OCI-LY3 (cell line): ENCODE results near the gene RORC.

ENCODE experiments used
- H2AFZ ChIP-seq: fragments of 200-600, 300-600 bp; shearing (Covaris generic); 2 replicates; pipeline ENCODE4 v1.6.0; 2014; ENCODE audit warnings: antibody characterized with exemption, low read depth, low read length
- H3K27ac ChIP-seq: fragments of 200-600, 300-600 bp; sonication (generic); 2 replicates; pipeline ENCODE4 v1.5.1; 2014; ENCODE audit warnings: mild to moderate bottlenecking, low read length, moderate library complexity, mixed read lengths
- H3K27me3 ChIP-seq: fragments of 200-600, 300-600 bp; sonication (generic); 2 replicates; pipeline ENCODE4 v1.6.1; 2014; ENCODE audit warnings: low read depth, low read length, mixed read lengths
- H3K36me3 ChIP-seq: fragments of 200-600, 300-600 bp; sonication (generic); replicated peaks from 2 replicates; pipeline ENCODE3; 2014; ENCODE audit warnings: low read depth, low read length, mixed read lengths
- H3K4me1 ChIP-seq: fragments of 300-600, 200-600 bp; sonication (generic); 2 replicates; pipeline ENCODE4 v1.6.1; 2014; ENCODE audit warnings: low read length, mixed read lengths
- H3K4me2 ChIP-seq: fragments of 200-600, 300-600 bp; sonication (generic); 2 replicates; pipeline ENCODE4 v1.6.1; 2014; ENCODE audit warnings: low read length, mixed read lengths
- H3K4me3 ChIP-seq: fragments of 300-600, 200-600 bp; sonication (generic); 2 replicates; pipeline ENCODE4 v1.5.1; 2014; ENCODE audit warnings: antibody characterized with exemption, mild to moderate bottlenecking, low read length, moderate library complexity
- H3K79me2 ChIP-seq: fragments of 300-600, 200-600 bp; shearing (Covaris generic); 2 replicates; pipeline ENCODE4 v1.6.1; 2014; ENCODE audit warnings: mild to moderate bottlenecking, low read length, mixed read lengths
- H3K9ac ChIP-seq: fragments of 300-600, 200-600 bp; shearing (Covaris generic); 2 replicates; pipeline ENCODE4 v1.6.0; 2014; ENCODE audit warnings: mild to moderate bottlenecking, low read length, moderate library complexity
- H3K9me3 ChIP-seq: fragments of 200-600, 300-600 bp; shearing (Covaris generic); 2 replicates; pipeline ENCODE4 v1.6.1; 2014; ENCODE audit warnings: low read length, mixed read lengths; ENCODE audit not compliant: insufficient read depth
- H4K20me1 ChIP-seq: fragments of 200-600, 300-600 bp; sonication (generic); 2 replicates; pipeline ENCODE4 v1.6.1; 2016; ENCODE audit warnings: low read length, mixed read lengths; ENCODE audit not compliant: insufficient read depth
- CTCF ChIP-seq: fragments of 200-600, 300-600 bp; sonication (generic); IDR thresholded peaks from 2 replicates; pipeline ENCODE4 v1.5.1; 2014; ENCODE audit warnings: antibody characterized with exemption, low read length, low read depth
- EZH2phosphoT487 ChIP-seq: fragments of 200-600 bp; shearing (Covaris generic); IDR thresholded peaks from 2 replicates; pipeline ENCODE4 v1.6.1; 2018; ENCODE audit warnings: antibody characterized with exemption, mixed run types, low read depth

Gene RORC

GRCh38 chr1:151853411-151853943, 21.9 kb upstream of the RORC start, which contains the start of gene THEM5:
Gene THEM5 (minus strand): TSS chr1:151853712. CDS start chr1:151853565, 147 bp downstream.
- Histone ChIP-seq H2AFZ (no peak within 1 kb of the TSS), H3K79me2 (no peaks in the 10 kb centered on the region), H3K27ac (no peak within 1 kb of the TSS), H3K4me3 (no peak within 1 kb of the TSS), H3K4me2 (no peak within 1 kb of the TSS), H3K27me3 (peaks cover 12% of the 10 kb centered on the region; the same call in 1 of the 2 replicates), H3K36me3 (no peaks in the 10 kb centered on the region), H3K9me3 (no peaks in the 10 kb centered on the region), H4K20me1 (no peaks in the 10 kb centered on the region), H3K9ac (no peak within 1 kb of the TSS), H3K4me1 (peaks cover 11% of the 10 kb centered on the region)
- TF ChIP-seq CTCF (no peak), EZH2phosphoT487 (no peak)

- peaks cover 8% of the 10 kb centered on the region; the same call in 1 of the 2 replicates for H3K4me1 ChIP-seq
- no peak overlapping the region for H2AFZ ChIP-seq
- H4K20me1 ChIP-seq = no peaks in the 10 kb centered on the region
- no peak overlapping the region for H3K4me3 ChIP-seq
- H3K27me3 ChIP-seq = peaks cover 12% of the 10 kb centered on the region; the same call in 1 of the 2 replicates
- H3K27ac ChIP-seq = no peak overlapping the region
- H3K9ac ChIP-seq = no peak overlapping the region
- H3K79me2 ChIP-seq = no peaks in the 10 kb centered on the region
- no peak overlapping the region for H3K4me2 ChIP-seq
- no peaks in the 10 kb centered on the region for H3K36me3 ChIP-seq
- no peaks in the 10 kb centered on the region for H3K9me3 ChIP-seq
- no peak for TF ChIP-seq EZH2phosphoT487
- no peak for TF ChIP-seq CTCF
Measured at GRCh38 chr1:151852733-151853132, 21.1 kb upstream of the RORC start.

GRCh38 chr1:151851886-151852285, 20.3 kb upstream of the RORC start:
- H2AFZ ChIP-seq = no peak overlapping the region
- H4K20me1 ChIP-seq = no peaks in the 10 kb centered on the region
- TF ChIP-seq EZH2phosphoT487 (no peak), CTCF (no peak)
- no peak overlapping the region for H3K9ac ChIP-seq
- H3K79me2 ChIP-seq = no peaks in the 10 kb centered on the region
- H3K36me3 ChIP-seq = no peaks in the 10 kb centered on the region
- no peak overlapping the region for H3K4me2 ChIP-seq
- H3K4me1 ChIP-seq = peaks cover 8% of the 10 kb centered on the region
- peaks cover 12% of the 10 kb centered on the region; the same call in 1 of the 2 replicates for H3K27me3 ChIP-seq
- H3K9me3 ChIP-seq = no peaks in the 10 kb centered on the region
- no peak overlapping the region for H3K4me3 ChIP-seq
- H3K27ac ChIP-seq = no peak overlapping the region

- no peak for TF ChIP-seq CTCF
- TF ChIP-seq EZH2phosphoT487 = no peak
- Histone ChIP-seq H4K20me1 (no peaks in the 10 kb centered on the region), H3K36me3 (no peaks in the 10 kb centered on the region), H3K4me2 (no peak overlapping the region), H3K27me3 (peaks cover 12% of the 10 kb centered on the region; the same call in 1 of the 2 replicates), H2AFZ (no peak overlapping the region), H3K9ac (no peak overlapping the region), H3K4me1 (peaks cover 18% of the 10 kb centered on the region), H3K9me3 (no peaks in the 10 kb centered on the region), H3K27ac (no peak overlapping the region), H3K79me2 (no peaks in the 10 kb centered on the region), H3K4me3 (no peak overlapping the region)
Measured at GRCh38 chr1:151849871-151850270, 18.3 kb upstream of the RORC start.
